Measurements from ENCODE around the gene GASK1A.

GASK1A gene

DNA sequence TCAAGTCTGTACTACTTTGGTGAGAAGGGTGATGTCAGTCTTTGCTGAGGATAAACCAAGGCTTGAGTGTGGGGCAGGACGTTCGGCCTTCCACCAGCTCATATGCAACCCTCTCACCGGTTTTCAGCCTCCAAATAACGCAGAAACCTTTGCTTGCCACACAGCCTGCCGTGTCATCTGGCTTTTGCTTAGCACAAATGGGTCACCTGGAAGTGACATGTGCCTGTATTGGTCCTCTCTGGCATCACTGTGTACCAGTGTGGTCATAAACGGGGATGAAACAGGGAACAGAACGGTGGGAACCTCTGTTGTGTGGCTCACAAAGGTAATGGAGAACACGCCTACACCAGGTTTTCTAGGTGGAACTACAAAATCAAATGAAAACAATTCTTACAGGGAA lies 119.7 kb downstream of the GASK1A start:
- no peak overlapping the region for H3K4me3 ChIP-seq (ENCODE audit: low read length)
- DNase-seq (ENCODE audit: low read depth), result no peak
- TF ChIP-seq, protein P1, sequence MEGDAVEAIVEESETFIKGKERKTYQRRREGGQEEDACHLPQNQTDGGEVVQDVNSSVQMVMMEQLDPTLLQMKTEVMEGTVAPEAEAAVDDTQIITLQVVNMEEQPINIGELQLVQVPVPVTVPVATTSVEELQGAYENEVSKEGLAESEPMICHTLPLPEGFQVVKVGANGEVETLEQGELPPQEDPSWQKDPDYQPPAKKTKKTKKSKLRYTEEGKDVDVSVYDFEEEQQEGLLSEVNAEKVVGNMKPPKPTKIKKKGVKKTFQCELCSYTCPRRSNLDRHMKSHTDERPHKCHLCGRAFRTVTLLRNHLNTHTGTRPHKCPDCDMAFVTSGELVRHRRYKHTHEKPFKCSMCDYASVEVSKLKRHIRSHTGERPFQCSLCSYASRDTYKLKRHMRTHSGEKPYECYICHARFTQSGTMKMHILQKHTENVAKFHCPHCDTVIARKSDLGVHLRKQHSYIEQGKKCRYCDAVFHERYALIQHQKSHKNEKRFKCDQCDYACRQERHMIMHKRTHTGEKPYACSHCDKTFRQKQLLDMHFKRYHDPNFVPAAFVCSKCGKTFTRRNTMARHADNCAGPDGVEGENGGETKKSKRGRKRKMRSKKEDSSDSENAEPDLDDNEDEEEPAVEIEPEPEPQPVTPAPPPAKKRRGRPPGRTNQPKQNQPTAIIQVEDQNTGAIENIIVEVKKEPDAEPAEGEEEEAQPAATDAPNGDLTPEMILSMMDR (conservative IDR thresholded peaks at IDR 0.05; ENCODE audit: low read length), result no peak

DNA sequence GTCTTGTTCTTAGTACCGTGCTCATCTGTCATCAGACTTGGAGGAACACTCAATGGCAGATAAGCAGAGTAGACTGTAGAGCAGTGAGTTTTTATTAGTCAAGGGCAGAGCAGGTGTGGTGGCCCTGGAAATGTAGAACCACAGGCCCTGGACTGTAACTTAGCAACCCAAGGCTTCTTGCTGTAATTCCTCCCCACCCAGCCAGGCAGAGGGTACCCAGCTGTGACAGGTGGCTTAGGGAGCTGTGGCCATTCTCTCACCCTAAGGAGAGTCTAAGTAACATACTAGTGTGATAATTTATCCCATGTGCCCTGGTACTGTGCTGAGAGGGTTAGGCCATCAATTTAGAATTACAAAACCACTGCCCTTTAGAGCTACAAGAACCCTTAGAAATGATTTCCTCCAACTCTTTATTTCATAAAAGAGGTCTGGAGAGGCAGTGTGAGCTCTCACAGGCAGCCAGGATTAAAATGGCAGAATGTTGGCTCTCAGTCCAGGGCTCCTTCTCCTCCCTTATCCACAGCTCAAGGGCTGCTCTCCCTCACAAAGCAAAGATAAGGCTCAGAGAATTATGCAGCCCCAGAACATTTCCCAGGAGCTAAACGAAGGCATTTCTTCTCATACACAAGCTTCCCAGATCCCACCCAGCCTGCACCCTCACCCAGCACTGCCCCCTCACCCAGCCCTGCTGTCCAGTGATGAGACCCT lies 123.8 kb downstream of the GASK1A start:
- DNase-seq (ENCODE audit: low read depth), result no peak
- TF ChIP-seq, protein P1 (conservative IDR thresholded peaks at IDR 0.05; ENCODE audit: low read length), result no peak
- H3K4me3 ChIP-seq (ENCODE audit: low read length), result no peak overlapping the region

DNA sequence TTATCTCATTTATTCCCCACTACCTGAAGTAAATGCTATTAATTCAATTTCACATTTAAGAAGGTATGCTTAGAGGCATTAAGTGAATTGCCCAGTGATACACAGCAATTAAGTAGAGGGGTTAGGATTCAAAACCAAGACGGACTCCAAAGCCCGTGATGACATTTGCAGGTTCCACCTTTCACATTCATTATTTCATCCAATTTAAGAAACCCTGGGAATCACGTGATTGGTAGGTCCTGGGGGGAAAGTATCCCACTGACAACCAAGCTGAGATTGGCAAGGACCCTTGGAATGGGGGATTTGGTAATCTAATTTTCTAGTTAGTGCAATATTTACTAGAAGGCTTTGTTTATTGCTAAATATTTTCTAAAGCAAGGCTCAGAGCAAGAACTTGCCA lies 124.9 kb downstream of the GASK1A start:
- no peak overlapping the region for H3K4me3 ChIP-seq (ENCODE audit: low read length)
- no peak for DNase-seq (ENCODE audit: low read depth)
- TF ChIP-seq, protein P1 (conservative IDR thresholded peaks at IDR 0.05; ENCODE audit: low read length), result no peak

DNA sequence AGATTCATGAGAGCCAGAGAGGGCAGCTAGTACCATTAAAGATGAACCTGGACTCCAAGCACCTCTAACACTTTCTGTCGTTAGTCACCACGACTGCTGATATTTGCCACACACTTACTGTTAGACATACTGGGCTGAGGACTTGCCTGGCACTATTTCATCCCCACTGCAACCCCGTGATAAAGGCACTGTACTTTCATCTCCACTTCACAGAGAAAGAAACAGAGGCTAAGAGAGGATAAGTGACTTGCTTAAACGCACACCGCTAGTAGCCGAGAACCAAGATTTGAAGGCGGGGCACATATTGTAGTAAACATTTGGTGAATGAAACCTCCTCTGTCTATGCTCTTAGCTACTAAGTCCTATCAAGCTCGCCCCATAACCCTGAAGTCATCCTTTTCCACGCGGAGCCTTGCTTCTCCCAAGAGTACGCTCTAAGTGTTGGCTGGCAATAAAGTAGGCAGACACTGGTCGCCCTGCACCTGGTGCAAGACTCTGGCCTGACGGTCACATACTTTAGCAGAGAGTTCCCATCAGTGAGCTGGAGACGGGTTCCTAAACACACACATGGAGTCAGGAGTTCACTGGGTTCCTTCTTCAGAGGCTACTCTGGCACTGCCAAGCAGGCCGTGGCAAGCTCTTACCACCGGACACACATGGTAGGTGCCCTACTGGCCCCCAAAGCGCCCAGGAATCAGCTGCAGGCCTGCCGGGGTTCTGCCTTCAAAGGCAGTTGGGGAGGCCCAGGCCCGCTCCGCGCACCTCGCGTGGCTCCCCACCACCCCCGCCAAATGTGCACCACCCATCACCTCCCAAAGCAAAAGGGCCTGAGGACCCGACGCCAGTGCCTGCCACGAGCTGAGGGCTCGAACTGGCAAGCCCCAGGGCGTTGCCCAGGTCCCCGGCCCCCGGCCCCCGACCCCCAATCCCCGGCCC lies 125.8 kb downstream of the GASK1A start:
- peak; percentile 3 for DNase-seq (ENCODE audit: low read depth)
- H3K4me3 ChIP-seq (ENCODE audit: low read length), result peak overlapping the region; percentile 72
- TF ChIP-seq, protein P1 (conservative IDR thresholded peaks at IDR 0.05; ENCODE audit: low read length), result no peak

DNA sequence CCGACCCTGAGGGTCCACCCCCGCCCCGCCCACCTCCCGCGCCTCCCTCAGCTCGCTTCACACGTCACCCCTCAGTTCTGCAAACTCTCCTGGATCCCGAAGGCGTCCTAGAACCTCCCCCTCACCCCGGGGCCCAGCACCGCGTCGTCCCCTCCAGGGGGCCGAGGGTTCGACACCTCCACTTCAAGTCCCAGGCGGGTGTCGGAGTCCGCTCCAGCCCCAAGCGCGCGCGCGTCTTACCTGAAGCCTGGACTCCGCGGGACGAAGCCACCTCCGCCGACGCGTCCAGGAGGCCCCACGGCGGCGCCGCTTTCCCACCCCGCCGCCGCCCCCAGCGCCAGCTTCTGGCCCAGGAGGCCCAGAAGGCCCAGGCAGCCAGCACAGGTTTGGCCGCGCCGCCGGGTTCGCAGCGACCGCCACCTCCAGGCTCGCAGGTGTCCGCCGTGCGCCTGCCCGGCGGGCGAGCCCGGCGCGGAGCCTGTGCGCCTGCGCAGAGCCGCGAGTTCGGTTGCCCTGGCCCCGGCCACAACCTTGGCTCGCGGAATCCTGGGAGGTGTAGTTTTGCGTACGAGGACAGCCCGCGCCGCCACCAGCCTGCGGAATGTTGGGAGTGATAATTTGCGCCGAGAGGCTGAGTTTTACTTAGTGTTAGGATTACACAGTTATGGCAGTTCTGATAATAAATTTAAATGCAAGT lies 126.6 kb downstream of the GASK1A start, which contains the start of gene POMGNT2:
POMGNT2 (minus strand) TSS at position 484 of the 697 bp plus-strand sequence. CDS start 24,648 bp downstream, outside the sequence.
- peak within 1 kb of the TSS; percentile 72 for H3K4me3 ChIP-seq (ENCODE audit: low read length)
- TF ChIP-seq, protein P1 (conservative IDR thresholded peaks at IDR 0.05; ENCODE audit: low read length), result no peak

DNA sequence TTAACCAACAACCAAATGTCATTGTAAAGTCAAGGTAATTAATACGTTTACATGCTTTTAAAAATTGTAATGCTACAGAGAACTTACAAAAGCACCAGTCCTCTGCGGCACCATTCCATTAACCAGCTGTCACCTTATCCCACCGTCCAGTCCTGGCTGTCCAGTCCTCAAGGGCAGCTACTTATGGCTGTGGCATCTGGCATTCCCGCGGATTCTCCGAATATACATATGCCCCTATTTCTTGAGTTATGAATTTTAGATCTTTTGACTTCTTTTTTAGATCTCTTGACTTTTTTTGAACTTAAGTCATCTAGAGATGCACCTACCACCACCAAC lies 127.2 kb downstream of the GASK1A start:
- DNase-seq (ENCODE audit: low read depth), result no peak
- H3K4me3 ChIP-seq (ENCODE audit: low read length), result peak overlapping the region; percentile 13
- TF ChIP-seq, protein P1 (conservative IDR thresholded peaks at IDR 0.05; ENCODE audit: low read length), result no peak

More for the DNA sequence above, 126.6 kb downstream of the GASK1A start, which contains the start of gene POMGNT2:
- peak; percentile 74 for DNase-seq (ENCODE audit: low read depth)
